CD14-positive monocyte (primary cell): ENCODE data around the gene A4GALT. TPM values are rescaled to one million over a fixed set of nuclear protein-coding genes. Genes with fewer than 3 reads are reported as not detected.

Experiments used
- polyA plus RNA-seq, 3 donors: library from polyadenylated mRNA; depleted of rRNA in 1 of 3; unstranded in 2 of 3; stranded (reverse) in 1 of 3; fragments of 300-500 nt in 2 of 3; fragments of >200 nt in 1 of 3; fragmentation: Illumina TruSeq in 2 of 3; gene quantifications; 1 replicate in 2 of 3; 2 replicates in 1 of 3; pipeline ENCODE4 v1.2.3, GENCODE V29; 2012 to 2021
- small RNA-seq: library from RNA; depleted of rRNA; stranded (forward); fragments of <200 nt; gene quantifications from one replicate; pipeline ENCODE3, GENCODE V24; 2012; ENCODE audit warnings: low read depth; ENCODE audit not compliant: insufficient read length

Gene A4GALT
- polyA plus RNA-seq, 3 donors = not detected

Small RNA genes lying within 50 kb of the gene (small RNA-seq; reads per million reads assigned to genes)
- not detected for gene RF00019

Other genes starting within 250 kb of the A4GALT start
- 10 to 100 TPM; 19.4 to 59.9 (median 29.1) TPM for gene RRP7A, start 201.1 kb downstream of the A4GALT start, polyA plus RNA-seq
- gene SERHL2, start 166.9 kb downstream of the A4GALT start, polyA plus RNA-seq = under 1 TPM; 0.20 to 0.60 (median 0.24) TPM
- 10 to 100 TPM; 46.3 to 55.3 (median 53.8) TPM for gene POLDIP3, start 106.0 kb downstream of the A4GALT start, polyA plus RNA-seq
- under 1 TPM in 1 of 3 donors, not detected in 2; 0.26 TPM for gene ATP5MGL, start 80.3 kb downstream of the A4GALT start, polyA plus RNA-seq
- 10 to 100 TPM; 49.7 to 76.4 (median 54.0) TPM for gene CYB5R3, start 71.5 kb downstream of the A4GALT start, polyA plus RNA-seq
- 10 to 100 TPM; 22.3 to 38.7 (median 34.8) TPM for gene ARFGAP3, start 136.4 kb upstream of the A4GALT start, polyA plus RNA-seq